ENCODE results near the gene TIFAB.

Gene TIFAB

GRCh38 chr5:135481909-135482311 lies 29.8 kb upstream of the TIFAB start:
- DNase-seq: no peak

- DNase-seq: no peak
These were observed 29.2 kb upstream of the TIFAB start for GRCh38 chr5:135481387-135481786.

- DNase-seq: no peak
These were observed 28.4 kb upstream of the TIFAB start for GRCh38 chr5:135480511-135480910.

GRCh38 chr5:135478938-135479337 lies 26.8 kb upstream of the TIFAB start:
- DNase-seq: no peak

- DNase-seq: no peak
These were observed 25.5 kb upstream of the TIFAB start for GRCh38 chr5:135477613-135478066.

- DNase-seq: no peak
These were observed 24.7 kb upstream of the TIFAB start for GRCh38 chr5:135476615-135477581.

- DNase-seq: no peak
These were observed 22.0 kb upstream of the TIFAB start for GRCh38 chr5:135473956-135474670.

- no peak for DNase-seq
These were observed 20.0 kb upstream of the TIFAB start for GRCh38 chr5:135472141-135472540.

- DNase-seq: no peak
These were observed 19.6 kb upstream of the TIFAB start for GRCh38 chr5:135471726-135472125.

- DNase-seq: no peak
These were observed 17.8 kb upstream of the TIFAB start for GRCh38 chr5:135469911-135470310.

- DNase-seq: no peak
These were observed 16.4 kb upstream of the TIFAB start for GRCh38 chr5:135468541-135468940.

- no peak for DNase-seq
These were observed 15.8 kb upstream of the TIFAB start for GRCh38 chr5:135467871-135468485.

- DNase-seq: no peak
These were observed 15.0 kb upstream of the TIFAB start for GRCh38 chr5:135467051-135467625.

GRCh38 chr5:135466178-135467050 lies 14.3 kb upstream of the TIFAB start:
- DNase-seq: peak; percentile 80 to 85

GRCh38 chr5:135465391-135466122 lies 13.4 kb upstream of the TIFAB start:
- DNase-seq: no peak

- peak; percentile 63 to 68 for DNase-seq
These were observed 10.2 kb upstream of the TIFAB start for GRCh38 chr5:135462304-135462703.

- DNase-seq: no peak
These were observed 9.5 kb upstream of the TIFAB start for GRCh38 chr5:135461481-135462151.

GRCh38 chr5:135460246-135461033 lies 8.3 kb upstream of the TIFAB start:
- DNase-seq: no peak

- DNase-seq: no peak
These were observed 6.8 kb upstream of the TIFAB start for GRCh38 chr5:135458921-135459331.

GRCh38 chr5:135458356-135458755 lies 6.2 kb upstream of the TIFAB start:
- no peak for DNase-seq
